ENCODE measurements around the gene FBN3. TPM values are rescaled to one million over a fixed set of nuclear protein-coding genes. Genes with fewer than 3 reads are reported as not detected.

The FBN3 gene
- total and polyA plus RNA-seq, 2 donors (not counting 1 experiment from before 2014, with no cell fraction given), result not detected

DNA sequence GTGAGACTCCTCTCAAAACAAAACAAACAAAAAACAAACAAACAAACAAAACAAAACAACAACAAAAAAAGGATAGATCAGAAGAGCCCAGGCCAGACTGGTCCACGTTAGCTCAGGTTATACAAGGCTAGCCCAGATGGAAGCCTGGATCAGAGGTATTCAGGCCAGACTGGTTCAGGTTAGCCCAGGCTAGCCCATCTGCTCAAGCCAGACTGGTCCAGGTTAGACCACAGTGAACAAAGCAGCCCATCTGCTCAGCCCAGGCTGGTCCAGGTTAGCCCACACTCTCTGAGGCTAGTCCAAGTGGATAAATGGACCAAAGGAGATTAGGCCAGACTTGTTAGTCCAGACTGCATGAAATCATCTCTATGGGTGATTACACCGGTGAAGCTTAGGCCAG, 55.7 kb downstream of the FBN3 start:
- Histone ChIP-seq H3K4me1 (ENCODE audit: control insufficient read depth in 2 of 2, insufficient read depth in 2 of 2, low read length in 2 of 2) (no peaks in the 10 kb centered on the region), H2AFZ (ENCODE audit: insufficient read depth, low read depth, low read length, poor library complexity, severe bottlenecking) (no peak overlapping the region), H3K79me2 (ENCODE audit: control insufficient read depth, insufficient read depth, low read length) (no peaks in the 10 kb centered on the region), H4K20me1 (ENCODE audit: control insufficient read depth, insufficient read depth, low read length, poor library complexity, severe bottlenecking) (no peaks in the 10 kb centered on the region), H3K36me3 (replicated peaks in 1 of 2; ENCODE audit: control extremely low read depth in 1 of 2, control insufficient read depth in 1 of 2, extremely low read depth in 1 of 2, insufficient read depth in 2 of 2, low read length in 1 of 2) (no peaks in the 10 kb centered on the region), H3K4me2 (replicated peaks; ENCODE audit: low read depth, low read length, poor library complexity, severe bottlenecking) (no peak overlapping the region), H3K9me3 (ENCODE audit: control extremely low read depth in 1 of 3, control insufficient read depth in 2 of 3, insufficient read depth in 1 of 3, low read length in 2 of 3) (peaks cover 0 to 61% (median 29%) of the 10 kb centered on the region in 3 donors), H3K27ac (ENCODE audit: low read length in 2 of 2) (no peak overlapping the region), H3K27me3 (replicated peaks in 1 of 4; ENCODE audit: control extremely low read depth in 1 of 4, control insufficient read depth in 3 of 4, insufficient read depth in 4 of 4, low read length in 3 of 4) (peaks cover 0 to 6% (median 0%) of the 10 kb centered on the region in 4 experiments), H3K9ac (ENCODE audit: low read length) (no peak overlapping the region), H3K4me3 (ENCODE audit: control extremely low read depth in 1 of 5, extremely low read depth in 1 of 5, insufficient read depth in 1 of 5, low read depth in 2 of 5, low read length in 4 of 5) (no peak overlapping the region)
- peaks cover 3% of the 10 kb centered on the region for H3K9me3 Mint-ChIP-seq (ENCODE audit: insufficient read depth)
- ATAC-seq (ENCODE audit: low read depth) (no peak), DNase-seq (no peak)
- ChIA-PET CTCF (no interaction called here), POLR2A (no interaction called here)
- TF ChIP-seq, protein P1, sequence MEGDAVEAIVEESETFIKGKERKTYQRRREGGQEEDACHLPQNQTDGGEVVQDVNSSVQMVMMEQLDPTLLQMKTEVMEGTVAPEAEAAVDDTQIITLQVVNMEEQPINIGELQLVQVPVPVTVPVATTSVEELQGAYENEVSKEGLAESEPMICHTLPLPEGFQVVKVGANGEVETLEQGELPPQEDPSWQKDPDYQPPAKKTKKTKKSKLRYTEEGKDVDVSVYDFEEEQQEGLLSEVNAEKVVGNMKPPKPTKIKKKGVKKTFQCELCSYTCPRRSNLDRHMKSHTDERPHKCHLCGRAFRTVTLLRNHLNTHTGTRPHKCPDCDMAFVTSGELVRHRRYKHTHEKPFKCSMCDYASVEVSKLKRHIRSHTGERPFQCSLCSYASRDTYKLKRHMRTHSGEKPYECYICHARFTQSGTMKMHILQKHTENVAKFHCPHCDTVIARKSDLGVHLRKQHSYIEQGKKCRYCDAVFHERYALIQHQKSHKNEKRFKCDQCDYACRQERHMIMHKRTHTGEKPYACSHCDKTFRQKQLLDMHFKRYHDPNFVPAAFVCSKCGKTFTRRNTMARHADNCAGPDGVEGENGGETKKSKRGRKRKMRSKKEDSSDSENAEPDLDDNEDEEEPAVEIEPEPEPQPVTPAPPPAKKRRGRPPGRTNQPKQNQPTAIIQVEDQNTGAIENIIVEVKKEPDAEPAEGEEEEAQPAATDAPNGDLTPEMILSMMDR (IDR thresholded peaks at IDR 0.05), result no peak
- TF ChIP-seq EZH2 (IDR thresholded peaks at IDR 0.05; ENCODE audit: borderline replicate concordance, insufficient read depth, low read depth, low read length, poor library complexity, severe bottlenecking), result no peak
- intact Hi-C loops (cut with micrococcal nuclease), result no loop called here
- WGBS (ENCODE audit: insufficient coverage), result 100% methylated on average over 2 of the region's 2 CpGs
- no peak overlapping the region for H3K4me3 Mint-ChIP-seq
- no peaks in the 10 kb centered on the region for H3K4me1 Mint-ChIP-seq
- H3K27ac Mint-ChIP-seq, result no peak overlapping the region
- peaks cover 5% of the 10 kb centered on the region for H3K27me3 Mint-ChIP-seq

DNA sequence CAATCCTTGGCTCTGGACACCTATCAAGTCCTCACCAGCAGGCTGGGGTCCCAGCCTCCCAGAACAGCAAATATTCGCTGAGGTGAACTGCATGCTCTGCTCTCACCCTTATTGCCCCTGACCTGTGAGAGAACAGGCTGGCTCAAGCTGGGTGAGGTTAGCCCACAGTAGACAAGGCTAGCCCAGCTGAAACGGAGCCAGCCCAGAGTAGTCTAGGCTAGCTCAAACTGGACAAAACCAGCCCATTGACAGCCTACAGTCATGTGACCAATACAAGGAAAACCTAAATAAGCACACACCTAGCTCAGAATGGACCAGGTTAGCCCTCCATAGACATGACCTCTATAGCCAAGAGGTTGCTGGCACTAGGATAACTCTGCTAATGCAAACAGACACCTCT, 58.4 kb downstream of the FBN3 start:
- DNase-seq, result no peak
- Histone ChIP-seq H3K79me2 (ENCODE audit: control insufficient read depth, insufficient read depth, low read length) (no peaks in the 10 kb centered on the region), H3K27ac (ENCODE audit: low read length in 2 of 2) (no peak overlapping the region), H3K27me3 (replicated peaks in 1 of 4; ENCODE audit: control extremely low read depth in 1 of 4, control insufficient read depth in 3 of 4, insufficient read depth in 4 of 4, low read length in 3 of 4) (peaks cover 0 to 2% (median 0%) of the 10 kb centered on the region in 4 experiments), H4K20me1 (ENCODE audit: control insufficient read depth, insufficient read depth, low read length, poor library complexity, severe bottlenecking) (no peaks in the 10 kb centered on the region), H3K36me3 (replicated peaks in 1 of 2; ENCODE audit: control extremely low read depth in 1 of 2, control insufficient read depth in 1 of 2, extremely low read depth in 1 of 2, insufficient read depth in 2 of 2, low read length in 1 of 2) (no peaks in the 10 kb centered on the region), H3K9ac (ENCODE audit: low read length) (no peak overlapping the region), H2AFZ (ENCODE audit: insufficient read depth, low read depth, low read length, poor library complexity, severe bottlenecking) (no peak overlapping the region), H3K4me2 (replicated peaks; ENCODE audit: low read depth, low read length, poor library complexity, severe bottlenecking) (no peak overlapping the region), H3K4me3 (ENCODE audit: control extremely low read depth in 1 of 5, extremely low read depth in 1 of 5, insufficient read depth in 1 of 5, low read depth in 2 of 5, low read length in 4 of 5) (no peak overlapping the region), H3K4me1 (ENCODE audit: control insufficient read depth in 2 of 2, insufficient read depth in 2 of 2, low read length in 2 of 2) (no peaks in the 10 kb centered on the region), H3K9me3 (ENCODE audit: control extremely low read depth in 1 of 3, control insufficient read depth in 2 of 3, insufficient read depth in 1 of 3, low read length in 2 of 3) (peaks cover 0 to 52% (median 15%) of the 10 kb centered on the region in 3 donors)
- CTCF ChIA-PET, result no interaction called here
- Mint-ChIP-seq H3K27ac (no peak overlapping the region), H3K4me1 (no peaks in the 10 kb centered on the region), H3K27me3 (no peaks in the 10 kb centered on the region), H3K9me3 (ENCODE audit: insufficient read depth) (no peaks in the 10 kb centered on the region), H3K4me3 (no peak overlapping the region)
- 100% methylated on average over 2 of the region's 2 CpGs for WGBS (ENCODE audit: insufficient coverage)
- POLR2A ChIA-PET, result no interaction called here
- intact Hi-C loops (cut with micrococcal nuclease), result no loop called here
- TF ChIP-seq, protein P1 (IDR thresholded peaks at IDR 0.05), result no peak
- no peak for TF ChIP-seq EZH2 (IDR thresholded peaks at IDR 0.05; ENCODE audit: borderline replicate concordance, insufficient read depth, low read depth, low read length, poor library complexity, severe bottlenecking)
- ATAC-seq (ENCODE audit: low read depth), result no peak

Measured in B cell (primary cell).